GM12874 (cell line): ENCODE results near the gene HS3ST3A1.

Experiments used
- CTCF ChIP-seq: IDR thresholded peaks from 2 replicates; pipeline ENCODE4 v1.5.1; 2011; ENCODE audit warnings: low read depth, mild to moderate bottlenecking, control low read depth, low read length, moderate library complexity; ENCODE audit not compliant: insufficient read depth

The HS3ST3A1 gene

GRCh38 chr17:13619462-13619861, 17.7 kb upstream of the HS3ST3A1 start:
- TF ChIP-seq CTCF, result no peak

GRCh38 chr17:13616031-13616430, 14.3 kb upstream of the HS3ST3A1 start:
- no peak for TF ChIP-seq CTCF

GRCh38 chr17:13609941-13610340, 8.2 kb upstream of the HS3ST3A1 start:
- no peak for TF ChIP-seq CTCF

- no peak for TF ChIP-seq CTCF
These were observed 380 bp downstream of the HS3ST3A1 start for GRCh38 chr17:13601322-13601775.

- TF ChIP-seq CTCF, result no peak
These were observed 1.0 kb downstream of the HS3ST3A1 start for GRCh38 chr17:13600475-13601321.

GRCh38 chr17:13599864-13600263, 1.9 kb downstream of the HS3ST3A1 start:
- no peak for TF ChIP-seq CTCF

- TF ChIP-seq CTCF, result no peak
These were observed 2.6 kb downstream of the HS3ST3A1 start for GRCh38 chr17:13599168-13599577.
